ENCODE data around the gene SEC22A.

- TF ChIP-seq KDM5A (IDR thresholded peaks at IDR 0.05; ENCODE audit: borderline replicate concordance, low read length) (no peak), ZBTB20 (CRISPR knock-in tag; IDR thresholded peaks at IDR 0.05; ENCODE audit: borderline replicate concordance, low read depth) (no peak), RAD21 (CRISPR knock-in tag; IDR thresholded peaks at IDR 0.05) (no peak)
These were observed 35.2 kb downstream of the SEC22A start for GRCh38 chr3:123236902-123237301.
